Measurements from ENCODE around the gene CUX1.

The CUX1 gene

GRCh38 chr7:101991860-101992259, 174.4 kb downstream of the CUX1 start:
- H3K4me3 ChIP-seq (ENCODE audit: insufficient read length, low read depth) = no peak overlapping the region
- H3K4me1 ChIP-seq (ENCODE audit: insufficient read depth, insufficient read length) = peaks cover 10% of the 10 kb centered on the region
- no peaks in the 10 kb centered on the region for H3K27me3 ChIP-seq (ENCODE audit: insufficient read depth, insufficient read length)
- H3K36me3 ChIP-seq (ENCODE audit: insufficient read depth, insufficient read length, low read length) = no peaks in the 10 kb centered on the region
- TF ChIP-seq YY1 (IDR thresholded peaks at IDR 0.05; ENCODE audit: insufficient read depth, insufficient read length) (no peak), ZNF274 (IDR thresholded peaks at IDR 0.05; ENCODE audit: low read depth, low read length) (no peak)
- no peak overlapping the region for H3K9ac ChIP-seq (ENCODE audit: insufficient read length, low read depth)
- no peak for DNase-seq (ENCODE audit: low read depth, low spot score)
- H3K9me3 ChIP-seq (ENCODE audit: insufficient read depth, low read length) = no peaks in the 10 kb centered on the region

- Histone ChIP-seq H3K27me3 (ENCODE audit: insufficient read depth, insufficient read length) (no peaks in the 10 kb centered on the region), H3K9me3 (ENCODE audit: insufficient read depth, low read length) (no peaks in the 10 kb centered on the region), H3K36me3 (ENCODE audit: insufficient read depth, insufficient read length, low read length) (no peaks in the 10 kb centered on the region), H3K9ac (ENCODE audit: insufficient read length, low read depth) (no peak overlapping the region), H3K4me3 (ENCODE audit: insufficient read length, low read depth) (no peak overlapping the region), H3K4me1 (ENCODE audit: insufficient read depth, insufficient read length) (peaks cover 11% of the 10 kb centered on the region)
- DNase-seq (ENCODE audit: low read depth, low spot score) = no peak
- no peak for TF ChIP-seq SUZ12 (IDR thresholded peaks at IDR 0.05; ENCODE audit: extremely low read depth, insufficient read depth, insufficient read length)
- no peak for TF ChIP-seq YY1 (IDR thresholded peaks at IDR 0.05; ENCODE audit: insufficient read depth, insufficient read length)
- no peak for TF ChIP-seq ZNF274 (IDR thresholded peaks at IDR 0.05; ENCODE audit: low read depth, low read length)
Measured at GRCh38 chr7:101993311-101993710, 175.9 kb downstream of the CUX1 start.

DNA sequence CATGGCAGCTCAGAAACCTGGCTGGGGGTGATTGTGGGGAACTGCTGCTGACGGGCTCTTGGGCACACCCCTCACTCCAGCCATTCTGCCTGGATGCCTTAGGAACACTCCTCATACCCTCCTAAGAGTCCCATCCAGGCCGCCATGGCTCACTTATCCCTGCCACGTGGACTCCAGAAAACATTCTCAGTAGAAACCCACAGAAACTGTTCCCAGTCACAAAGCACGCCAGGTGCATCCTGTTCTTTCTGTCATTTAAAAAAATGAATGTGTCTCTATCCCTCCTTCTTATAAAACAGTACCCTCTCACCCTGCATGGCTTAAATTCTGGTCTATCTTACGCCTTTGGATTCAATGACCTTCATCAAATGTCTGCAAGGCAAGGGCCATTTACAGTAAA, 177.7 kb downstream of the CUX1 start:
- no peak for DNase-seq (ENCODE audit: low read depth, low spot score)
- peaks cover 13% of the 10 kb centered on the region for H3K4me1 ChIP-seq (ENCODE audit: insufficient read depth, insufficient read length)
- no peaks in the 10 kb centered on the region for H3K9me3 ChIP-seq (ENCODE audit: insufficient read depth, low read length)
- no peak overlapping the region for H3K4me3 ChIP-seq (ENCODE audit: insufficient read length, low read depth)
- TF ChIP-seq ZNF274 (IDR thresholded peaks at IDR 0.05; ENCODE audit: low read depth, low read length) (no peak), SUZ12 (IDR thresholded peaks at IDR 0.05; ENCODE audit: extremely low read depth, insufficient read depth, insufficient read length) (no peak), YY1 (IDR thresholded peaks at IDR 0.05; ENCODE audit: insufficient read depth, insufficient read length) (no peak)
- H3K36me3 ChIP-seq (ENCODE audit: insufficient read depth, insufficient read length, low read length) = no peaks in the 10 kb centered on the region
- no peaks in the 10 kb centered on the region for H3K27me3 ChIP-seq (ENCODE audit: insufficient read depth, insufficient read length)
- no peak overlapping the region for H3K9ac ChIP-seq (ENCODE audit: insufficient read length, low read depth)

- Histone ChIP-seq H3K4me1 (ENCODE audit: insufficient read depth, insufficient read length) (peaks cover 13% of the 10 kb centered on the region), H3K9me3 (ENCODE audit: insufficient read depth, low read length) (no peaks in the 10 kb centered on the region), H3K36me3 (ENCODE audit: insufficient read depth, insufficient read length, low read length) (no peaks in the 10 kb centered on the region), H3K9ac (ENCODE audit: insufficient read length, low read depth) (no peak overlapping the region), H3K27me3 (ENCODE audit: insufficient read depth, insufficient read length) (no peaks in the 10 kb centered on the region), H3K4me3 (ENCODE audit: insufficient read length, low read depth) (no peak overlapping the region)
- no peak for TF ChIP-seq ZNF274 (IDR thresholded peaks at IDR 0.05; ENCODE audit: low read depth, low read length)
- TF ChIP-seq SUZ12 (IDR thresholded peaks at IDR 0.05; ENCODE audit: extremely low read depth, insufficient read depth, insufficient read length) = no peak
- TF ChIP-seq YY1 (IDR thresholded peaks at IDR 0.05; ENCODE audit: insufficient read depth, insufficient read length) = no peak
- no peak for DNase-seq (ENCODE audit: low read depth, low spot score)
Measured at GRCh38 chr7:101996131-101996691, 178.8 kb downstream of the CUX1 start.

- no peaks in the 10 kb centered on the region for H3K27me3 ChIP-seq (ENCODE audit: insufficient read depth, insufficient read length)
- DNase-seq (ENCODE audit: low read depth, low spot score) = no peak
- H3K36me3 ChIP-seq (ENCODE audit: insufficient read depth, insufficient read length, low read length) = no peaks in the 10 kb centered on the region
- no peak overlapping the region for H3K4me3 ChIP-seq (ENCODE audit: insufficient read length, low read depth)
- no peak overlapping the region for H3K9ac ChIP-seq (ENCODE audit: insufficient read length, low read depth)
- TF ChIP-seq YY1 (IDR thresholded peaks at IDR 0.05; ENCODE audit: insufficient read depth, insufficient read length) (no peak), SUZ12 (IDR thresholded peaks at IDR 0.05; ENCODE audit: extremely low read depth, insufficient read depth, insufficient read length) (no peak), ZNF274 (IDR thresholded peaks at IDR 0.05; ENCODE audit: low read depth, low read length) (no peak)
- no peaks in the 10 kb centered on the region for H3K9me3 ChIP-seq (ENCODE audit: insufficient read depth, low read length)
- peaks cover 13% of the 10 kb centered on the region for H3K4me1 ChIP-seq (ENCODE audit: insufficient read depth, insufficient read length)
Measured at GRCh38 chr7:101996876-101997275, 179.4 kb downstream of the CUX1 start.

GRCh38 chr7:101998029-101998905, 180.8 kb downstream of the CUX1 start:
- Histone ChIP-seq H3K27me3 (ENCODE audit: insufficient read depth, insufficient read length) (no peaks in the 10 kb centered on the region), H3K4me1 (ENCODE audit: insufficient read depth, insufficient read length) (peaks cover 13% of the 10 kb centered on the region), H3K9ac (ENCODE audit: insufficient read length, low read depth) (peak overlapping the region; percentile 1), H3K9me3 (ENCODE audit: insufficient read depth, low read length) (no peaks in the 10 kb centered on the region), H3K4me3 (ENCODE audit: insufficient read length, low read depth) (no peak overlapping the region), H3K36me3 (ENCODE audit: insufficient read depth, insufficient read length, low read length) (no peaks in the 10 kb centered on the region)
- TF ChIP-seq YY1 (IDR thresholded peaks at IDR 0.05; ENCODE audit: insufficient read depth, insufficient read length) (no peak), ZNF274 (IDR thresholded peaks at IDR 0.05; ENCODE audit: low read depth, low read length) (no peak), SUZ12 (IDR thresholded peaks at IDR 0.05; ENCODE audit: extremely low read depth, insufficient read depth, insufficient read length) (no peak)
- no peak for DNase-seq (ENCODE audit: low read depth, low spot score)

DNA sequence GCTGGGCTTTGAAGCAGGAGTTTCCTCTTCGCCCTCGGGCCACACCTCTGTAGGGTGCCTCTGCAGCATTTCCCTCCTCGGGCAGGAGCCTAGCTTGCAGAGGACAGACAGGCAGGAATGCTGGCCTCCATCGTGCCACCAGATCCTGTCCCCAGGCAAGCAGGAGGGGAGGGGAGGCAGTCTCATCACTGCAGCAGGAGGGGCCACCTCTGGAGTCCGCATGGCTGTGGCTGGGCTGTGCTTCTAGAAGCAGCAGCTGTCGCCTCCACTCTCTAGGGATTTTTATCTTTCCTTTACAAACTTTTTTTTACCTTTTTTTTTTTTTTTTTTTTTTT, 181.4 kb downstream of the CUX1 start:
- TF ChIP-seq YY1 (IDR thresholded peaks at IDR 0.05; ENCODE audit: insufficient read depth, insufficient read length) = peak; percentile 21
- TF ChIP-seq SUZ12 (IDR thresholded peaks at IDR 0.05; ENCODE audit: extremely low read depth, insufficient read depth, insufficient read length) = no peak
- H3K4me3 ChIP-seq (ENCODE audit: insufficient read length, low read depth) = no peak overlapping the region
- H3K4me1 ChIP-seq (ENCODE audit: insufficient read depth, insufficient read length) = peaks cover 13% of the 10 kb centered on the region
- peak; percentile 67 for DNase-seq (ENCODE audit: low read depth, low spot score)
- H3K9ac ChIP-seq (ENCODE audit: insufficient read length, low read depth) = no peak overlapping the region
- no peaks in the 10 kb centered on the region for H3K36me3 ChIP-seq (ENCODE audit: insufficient read depth, insufficient read length, low read length)
- H3K9me3 ChIP-seq (ENCODE audit: insufficient read depth, low read length) = no peaks in the 10 kb centered on the region
- no peaks in the 10 kb centered on the region for H3K27me3 ChIP-seq (ENCODE audit: insufficient read depth, insufficient read length)

All from NT2/D1 (cell line).